D721Med (cell line): ENCODE results near the gene ENPP1.

ENCODE experiments used
- DNase-seq: peaks from one replicate; pipeline ENCODE4 v3.0.0; 2011; ENCODE audit warnings: low spot score; ENCODE audit not compliant: insufficient read length
- FAIRE-seq: peaks from 2 replicates; lab custom pipeline; 2011; peaks lifted over from hg19 to GRCh38; lab: Jason Lieb, UNC
- CTCF ChIP-seq: IDR thresholded peaks from 2 replicates; pipeline ENCODE4 v1.5.1; 2012; ENCODE audit warnings: mild to moderate bottlenecking, control low read depth; ENCODE audit not compliant: insufficient read depth; ENCODE audit errors: missing control alignments

ENPP1 gene

GRCh38 chr6:131807644-131808459 is at the start of gene ENPP1:
Gene ENPP1 (plus strand): TSS chr6:131808020. CDS start chr6:131808036, 16 bp downstream.
- no peak for DNase-seq
- TF ChIP-seq CTCF = no peak
- no peak for FAIRE-seq

- FAIRE-seq (no peak), DNase-seq (no peak)
- no peak for TF ChIP-seq CTCF
Observed at GRCh38 chr6:131758920-131759319, 48.9 kb upstream of the ENPP1 start.

GRCh38 chr6:131761060-131761761 is 46.6 kb upstream of the ENPP1 start:
- FAIRE-seq (no peak), DNase-seq (no peak)
- TF ChIP-seq CTCF = no peak

- FAIRE-seq (no peak), DNase-seq (no peak)
- no peak for TF ChIP-seq CTCF
Observed at GRCh38 chr6:131761762-131762067, 46.1 kb upstream of the ENPP1 start.

- no peak for FAIRE-seq
- DNase-seq = no peak
- TF ChIP-seq CTCF = no peak
Observed at GRCh38 chr6:131762984-131763383, 44.8 kb upstream of the ENPP1 start.

GRCh38 chr6:131763749-131764148 is 44.1 kb upstream of the ENPP1 start:
- no peak for TF ChIP-seq CTCF
- FAIRE-seq = no peak
- DNase-seq = no peak

- no peak for DNase-seq
- no peak for TF ChIP-seq CTCF
Observed at GRCh38 chr6:131764350-131764749, 43.5 kb upstream of the ENPP1 start.

More at GRCh38 chr6:131764350-131764749, 43.5 kb upstream of the ENPP1 start:
- no peak for FAIRE-seq
